ENCODE data around the gene TEX38.
A peak's percentile ranks its signal among the peaks of the same experiment; 100 is the strongest.
"Not testable (repeated sequence)": the region's sequence is repeated elsewhere in the genome, so short reads cannot be mapped to it uniquely, and the experiment has no call there.

TEX38 gene

GRCh38 chr1:46656643-46657042, 15.0 kb upstream of the TEX38 start:
- DNase-seq: no peak

DNA sequence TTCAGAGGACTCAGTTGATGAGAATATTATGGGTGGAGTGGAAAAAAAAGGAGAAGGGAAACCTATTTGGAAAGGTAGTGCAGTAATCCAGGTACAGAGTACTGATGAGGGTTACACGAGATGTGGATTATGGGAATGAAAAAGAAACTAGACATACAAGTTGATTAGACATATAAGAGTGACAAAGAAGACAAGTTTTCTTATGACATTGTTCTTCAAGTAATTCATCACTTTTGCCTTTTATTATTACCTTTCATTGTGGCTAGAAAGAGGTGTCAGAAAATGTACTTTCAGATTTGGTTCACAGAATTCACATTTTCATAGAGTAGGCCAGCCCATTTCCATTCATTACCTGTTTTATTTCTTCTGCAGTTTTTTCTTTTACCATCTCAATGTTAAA, 13.9 kb upstream of the TEX38 start:
- no peak for DNase-seq

GRCh38 chr1:46659307-46659870, 12.3 kb upstream of the TEX38 start:
- DNase-seq: no peak

- not testable (repeated sequence) for DNase-seq
These were observed 11.5 kb upstream of the TEX38 start for GRCh38 chr1:46660116-46660515.

DNA sequence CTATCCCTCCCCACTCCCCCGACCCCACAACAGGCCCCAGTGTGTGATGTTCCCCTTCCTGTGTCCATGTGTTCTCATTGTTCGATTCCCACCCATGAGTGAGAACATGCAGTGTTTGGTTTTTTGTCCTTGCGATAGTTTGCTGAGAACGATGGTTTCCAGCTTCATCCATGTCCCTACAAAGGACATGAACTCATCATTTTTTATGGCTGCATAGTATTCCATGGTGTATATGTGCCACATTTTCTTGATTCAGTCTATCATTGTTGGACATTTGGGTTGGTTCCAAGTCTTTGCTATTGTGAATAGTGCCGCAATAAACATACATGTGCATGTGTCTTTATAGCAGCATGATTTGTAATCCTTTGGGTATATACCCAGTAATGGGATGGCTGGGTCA, 8.7 kb upstream of the TEX38 start:
- not testable (repeated sequence) for DNase-seq

- DNase-seq: no peak
These were observed 5.7 kb upstream of the TEX38 start for GRCh38 chr1:46665983-46666382.

- DNase-seq: peak; percentile 68 to 78
These were observed 3.6 kb upstream of the TEX38 start, which contains the start of gene ATPAF1 for GRCh38 chr1:46667782-46668760. Gene ATPAF1 (minus strand): TSS chr1:46668364. CDS start chr1:46668322, 42 bp downstream.

DNA sequence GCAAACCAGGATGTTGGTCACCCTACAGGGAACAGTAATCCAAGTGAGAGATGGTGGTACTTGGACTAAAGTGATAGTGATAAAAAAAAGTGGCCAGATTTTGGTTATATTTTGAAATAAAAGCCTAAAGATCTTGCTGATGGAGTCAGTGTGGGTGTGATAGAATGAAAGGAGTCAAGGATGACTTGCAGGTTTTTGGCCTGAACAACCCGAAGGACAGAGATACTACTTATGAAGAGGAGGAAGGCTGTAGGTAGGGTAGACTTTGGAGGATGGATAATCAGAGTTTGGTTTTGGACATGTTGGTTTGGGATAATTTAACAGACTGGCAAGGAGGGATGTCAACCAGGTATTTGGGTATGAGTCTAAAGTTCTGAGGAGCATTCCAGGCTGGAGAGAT, 1.5 kb upstream of the TEX38 start:
- DNase-seq: no peak

DNA sequence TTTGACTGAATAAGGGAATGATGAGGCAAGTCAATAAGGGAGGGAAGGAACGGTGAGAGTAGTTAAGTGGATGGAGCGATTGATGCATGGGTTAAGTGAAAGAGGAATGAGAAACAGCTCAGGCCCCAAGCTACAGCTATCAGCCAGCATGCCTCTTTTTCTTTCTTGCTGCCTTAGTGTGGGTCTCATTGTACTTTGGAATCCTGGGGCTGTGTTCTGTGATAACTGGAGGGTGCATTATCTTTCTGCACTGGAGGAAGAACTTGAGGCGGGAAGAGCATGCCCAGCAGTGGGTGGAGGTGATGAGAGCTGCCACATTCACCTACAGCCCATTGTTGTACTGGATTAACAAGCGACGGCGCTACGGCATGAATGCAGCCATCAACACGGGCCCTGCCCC, 1.0 kb downstream of the TEX38 start:
- DNase-seq: no peak

DNA sequence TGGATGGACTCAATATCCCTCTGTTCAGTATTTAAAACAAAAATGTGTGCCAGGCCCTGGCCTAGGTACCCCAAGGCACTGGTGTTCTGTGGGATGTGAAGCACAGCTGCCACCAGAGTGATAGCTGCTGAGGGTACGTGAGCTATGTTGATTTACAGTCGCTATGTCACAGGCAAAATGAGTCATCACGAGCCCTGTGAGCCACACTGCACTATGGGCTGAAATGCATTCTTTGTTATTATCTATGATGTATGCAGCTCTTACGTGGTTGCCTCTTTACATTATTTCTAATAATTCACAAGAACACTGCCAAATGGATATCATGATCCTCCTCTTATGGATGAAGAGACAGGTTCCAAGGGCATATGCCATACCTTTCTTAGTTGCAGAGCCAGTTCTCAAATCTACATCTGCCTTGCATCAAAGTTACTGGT, 2.1 kb downstream of the TEX38 start:
- peak; percentile 27 to 36 for DNase-seq

DNA sequence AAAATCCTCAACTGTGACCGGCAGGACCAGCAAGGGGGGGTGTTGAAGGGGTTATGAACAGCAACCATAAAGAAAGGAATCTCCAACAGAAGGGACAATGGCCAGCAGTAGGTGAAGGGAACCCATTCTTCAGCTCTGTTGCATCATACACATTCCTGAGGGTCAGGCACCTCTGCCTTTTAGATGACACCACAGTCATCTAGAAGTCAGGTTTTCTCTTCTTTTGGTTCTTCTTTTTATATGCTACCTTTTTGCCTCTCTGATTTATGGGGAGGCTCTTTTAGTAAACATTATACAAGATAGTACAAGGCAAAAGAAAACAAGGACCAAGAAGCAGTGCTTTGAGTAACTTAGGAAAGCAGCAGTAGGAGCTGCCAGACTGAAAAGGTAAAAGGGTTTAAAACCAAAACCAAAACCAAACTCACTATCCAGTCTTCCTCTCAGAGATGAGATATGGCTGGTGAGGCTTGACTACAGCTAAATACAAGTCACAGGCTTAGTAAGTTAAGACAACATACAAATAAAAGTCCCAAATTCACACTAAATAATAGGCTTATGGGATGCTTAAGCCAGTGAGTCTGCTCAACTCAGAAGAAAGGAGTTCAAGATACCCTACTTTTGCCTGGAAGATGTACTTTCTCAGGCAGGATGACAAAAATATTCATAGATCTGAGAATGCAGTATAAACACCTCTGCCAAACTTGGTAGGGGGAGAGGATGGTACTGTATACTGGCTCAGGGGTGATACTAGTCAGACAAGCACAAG, 4.1 kb downstream of the TEX38 start:
- DNase-seq: no peak

- no peak for DNase-seq
These were observed 4.9 kb downstream of the TEX38 start for GRCh38 chr1:46676531-46676930.

DNA sequence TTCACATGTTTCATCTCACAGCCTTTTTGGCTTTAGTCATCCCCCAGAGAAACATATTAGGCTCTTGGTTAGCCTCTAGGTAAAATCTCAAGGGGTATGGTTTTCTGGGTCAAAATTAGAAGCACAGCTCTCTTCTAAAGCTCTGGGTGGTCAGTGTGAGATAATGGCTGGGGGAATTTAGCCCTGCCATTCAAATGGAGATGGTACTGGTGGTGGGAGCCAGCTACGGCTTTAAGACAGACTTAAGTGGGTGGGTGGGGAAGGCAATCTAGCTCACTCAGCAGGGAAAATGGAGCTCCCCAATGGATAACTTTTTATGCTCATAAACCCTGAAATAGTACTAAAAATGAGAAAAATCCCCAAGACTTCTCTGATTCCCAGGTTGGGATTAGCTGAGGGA, 5.7 kb downstream of the TEX38 start:
- no peak for DNase-seq

GRCh38 chr1:46679789-46680573, 8.3 kb downstream of the TEX38 start:
- DNase-seq: no peak

GRCh38 chr1:46681333-46682034, 9.8 kb downstream of the TEX38 start:
- DNase-seq: no peak

DNA sequence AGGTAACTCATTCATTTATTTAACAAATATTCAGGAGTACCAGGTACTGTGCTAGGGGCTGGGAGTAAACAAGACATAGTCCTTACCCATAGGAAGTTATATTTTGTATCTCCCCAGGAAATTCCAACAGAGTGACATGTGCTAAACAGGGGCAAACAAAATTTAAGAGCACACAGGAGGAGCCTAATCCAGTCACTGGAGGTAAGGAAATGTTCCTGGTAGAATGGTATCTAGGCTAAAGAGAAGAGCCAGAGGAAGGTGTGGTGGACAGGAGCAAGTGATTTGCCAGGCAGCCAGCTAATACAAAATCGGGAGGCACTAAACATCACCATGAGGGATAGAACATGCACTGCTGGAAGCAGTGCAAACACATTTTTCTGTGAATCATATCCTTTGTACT, 10.4 kb downstream of the TEX38 start:
- no peak for DNase-seq

DNA sequence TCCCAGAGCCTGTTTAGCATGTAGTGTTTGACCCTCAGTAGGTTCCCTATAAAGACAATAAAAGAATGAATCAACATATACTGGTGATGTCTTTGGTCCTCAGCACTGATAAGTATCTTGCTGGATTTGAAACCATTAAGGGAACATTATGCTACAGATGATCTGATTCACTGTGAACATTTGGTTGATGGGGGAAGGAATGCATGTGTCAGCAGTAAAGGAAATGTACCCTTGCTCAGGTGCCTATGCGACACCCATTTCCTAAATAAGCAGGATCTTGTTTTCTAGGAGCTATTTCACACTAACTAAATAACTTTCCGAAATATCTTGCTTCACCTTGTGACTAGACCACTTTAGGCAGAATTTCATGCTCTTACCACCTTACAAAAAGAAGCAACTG, 13.0 kb downstream of the TEX38 start:
- DNase-seq: no peak

DNA sequence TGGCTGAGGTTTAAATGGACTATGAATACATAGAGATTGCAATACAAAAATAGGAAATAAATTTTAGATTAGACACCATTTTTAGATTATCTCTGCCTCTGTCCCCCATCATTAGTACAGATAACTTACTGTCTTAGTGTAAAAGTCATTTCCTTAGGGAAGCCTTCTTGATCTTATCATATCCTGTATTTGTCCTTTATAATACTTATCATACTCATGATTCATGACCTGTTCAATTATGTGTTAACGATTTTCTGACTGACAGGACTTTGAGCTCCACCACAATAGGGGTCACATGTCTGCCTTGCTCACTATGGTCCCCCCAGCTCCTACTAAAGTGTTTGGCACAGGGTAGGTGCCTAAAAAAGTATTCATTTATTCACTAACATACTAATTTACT, 14.6 kb downstream of the TEX38 start:
- no peak for DNase-seq

DNA sequence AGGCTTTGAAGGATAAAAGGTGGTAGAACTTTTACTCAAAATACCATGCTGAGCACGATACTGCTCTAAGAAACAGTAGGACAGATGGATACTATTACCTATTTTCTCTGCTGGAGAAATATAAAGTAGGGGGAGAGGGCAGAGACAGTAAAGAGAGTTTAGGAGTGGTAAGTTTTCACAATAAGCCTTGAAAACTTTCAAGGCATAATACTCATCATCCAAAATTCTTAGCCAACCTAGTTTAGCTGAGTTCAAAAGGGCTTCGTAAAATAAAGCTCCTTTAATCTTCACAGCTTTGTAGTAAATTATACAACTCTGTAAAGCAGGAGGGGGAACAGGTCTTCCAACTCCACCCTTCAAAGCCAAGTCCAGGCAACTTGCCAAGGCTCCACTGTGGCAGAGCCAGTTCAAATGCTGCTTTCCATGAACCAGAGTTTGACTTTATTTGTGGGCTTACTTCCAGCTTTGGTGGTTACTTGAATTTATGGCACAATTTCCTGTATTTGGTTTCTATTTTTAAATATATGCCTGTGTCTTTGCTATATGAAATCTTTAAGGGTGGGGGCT, 15.5 kb downstream of the TEX38 start:
- no peak for DNase-seq

GRCh38 chr1:46687921-46688509, 16.4 kb downstream of the TEX38 start:
- DNase-seq: no peak

GRCh38 chr1:46689356-46689755, 17.7 kb downstream of the TEX38 start:
- no peak for DNase-seq
